Measurements from ENCODE around the gene PLEKHA5. TPM values are rescaled to one million over a fixed set of nuclear protein-coding genes. Genes with fewer than 3 reads are reported as not detected.

Gene PLEKHA5
- polyA plus RNA-seq, 1 of the 3 experiments (the other 2 are of a cell fraction), result 7.1 TPM

- no peak overlapping the region for H3K4me2 ChIP-seq
- POLR2A ChIA-PET, result no interaction called here
Measured at GRCh38 chr12:19095331-19095730, 34.2 kb upstream of the PLEKHA5 start.

GRCh38 chr12:19095756-19096480 lies 33.6 kb upstream of the PLEKHA5 start:
- Histone ChIP-seq H3K9ac (no peak overlapping the region), H3K9me3 (no peaks in the 10 kb centered on the region), H3F3A (replicated peaks; ENCODE audit: insufficient read depth) (no peaks in the 10 kb centered on the region), H3K4me2 (no peak overlapping the region), H4K20me1 (ENCODE audit: insufficient read depth) (no peaks in the 10 kb centered on the region), H3K27me3 (ENCODE audit: insufficient read depth) (no peaks in the 10 kb centered on the region), H3K4me3 (ENCODE audit: low read depth in 2 of 2, low read length in 1 of 2) (no peak overlapping the region), H3K9me2 (no peaks in the 10 kb centered on the region), H3K36me3 (replicated peaks in 1 of 2; ENCODE audit: control insufficient read depth in 1 of 2, insufficient read depth in 2 of 2, low read length in 1 of 2) (no peaks in the 10 kb centered on the region), H2AFZ (ENCODE audit: low read depth) (no peak overlapping the region; the same call in 1 of the 2 replicates), H3K79me2 (ENCODE audit: insufficient read depth) (no peaks in the 10 kb centered on the region), H3K27ac (ENCODE audit: low read depth in 2 of 2, low read length in 1 of 2) (no peak overlapping the region), H3K4me1 (ENCODE audit: control insufficient read depth in 1 of 2, insufficient read depth in 2 of 2, low read depth in 1 of 2, low read length in 1 of 2) (no peaks in the 10 kb centered on the region)
- no peak for DNase-seq
- TF ChIP-seq CTCF (IDR thresholded peaks at IDR 0.05) (no peak), EZH2phosphoT487 (IDR thresholded peaks at IDR 0.05; ENCODE audit: borderline replicate concordance, low read depth) (no peak), YY1 (IDR thresholded peaks at IDR 0.05; ENCODE audit: low read depth) (no peak), RFX5 (IDR thresholded peaks at IDR 0.05; ENCODE audit: low read length) (no peak), RXRA (IDR thresholded peaks at IDR 0.05; ENCODE audit: borderline replicate concordance, low read depth) (no peak), USF1 (IDR thresholded peaks at IDR 0.05; ENCODE audit: borderline replicate concordance, low read depth) (no peak)
- ChIA-PET CTCF (no interaction called here), POLR2A (no interaction called here)
- WGBS (ENCODE audit: low lambda C conversion rate), result 67% methylated on average over 8 of the region's 8 CpGs

More at GRCh38 chr12:19095331-19095730, 34.2 kb upstream of the PLEKHA5 start:
- TF ChIP-seq USF1 (IDR thresholded peaks at IDR 0.05; ENCODE audit: borderline replicate concordance, low read depth) (no peak), MEF2A (IDR thresholded peaks at IDR 0.05; ENCODE audit: borderline replicate concordance, low read depth) (no peak), MAX (IDR thresholded peaks at IDR 0.05; ENCODE audit: low read depth) (no peak), ZBTB33 (IDR thresholded peaks at IDR 0.05; ENCODE audit: borderline replicate concordance, low read depth) (no peak), TEAD4 (IDR thresholded peaks at IDR 0.05; ENCODE audit: borderline replicate concordance, insufficient read depth) (no peak), RCOR1 (IDR thresholded peaks at IDR 0.05; ENCODE audit: low read length) (no peak), SIN3A (IDR thresholded peaks at IDR 0.05; ENCODE audit: borderline replicate concordance, low read depth, low read length) (no peak), FOXJ3 (CRISPR knock-in tag; IDR thresholded peaks at IDR 0.05) (no peak), NRF1 (IDR thresholded peaks at IDR 0.05; ENCODE audit: low read depth, low read length) (no peak), EZH2phosphoT487 (IDR thresholded peaks at IDR 0.05; ENCODE audit: borderline replicate concordance, low read depth) (no peak)
- DNase-seq, result no peak
- Histone ChIP-seq H3K9ac (no peak overlapping the region), H3K9me2 (no peaks in the 10 kb centered on the region), H4K20me1 (ENCODE audit: insufficient read depth) (no peaks in the 10 kb centered on the region), H3K36me3 (replicated peaks in 1 of 2; ENCODE audit: control insufficient read depth in 1 of 2, insufficient read depth in 2 of 2, low read length in 1 of 2) (no peaks in the 10 kb centered on the region), H2AFZ (ENCODE audit: low read depth) (no peak overlapping the region), H3K27ac (ENCODE audit: low read depth in 2 of 2, low read length in 1 of 2) (no peak overlapping the region), H3K27me3 (ENCODE audit: insufficient read depth) (no peaks in the 10 kb centered on the region), H3F3A (replicated peaks; ENCODE audit: insufficient read depth) (no peaks in the 10 kb centered on the region), H3K4me3 (ENCODE audit: low read depth in 2 of 2, low read length in 1 of 2) (no peak overlapping the region), H3K9me3 (no peaks in the 10 kb centered on the region), H3K79me2 (ENCODE audit: insufficient read depth) (no peaks in the 10 kb centered on the region), H3K4me1 (ENCODE audit: control insufficient read depth in 1 of 2, insufficient read depth in 2 of 2, low read depth in 1 of 2, low read length in 1 of 2) (no peaks in the 10 kb centered on the region)
- WGBS (ENCODE audit: low lambda C conversion rate), result 74% methylated on average over 3 of the region's 3 CpGs
- CTCF ChIA-PET, result no interaction called here
